KOPT-K1 (cell line): ENCODE data around the gene AFP.

Experiments
- H3K27ac ChIP-seq: fragments of 200-600 bp; sonication (generic); 2 replicates; pipeline ENCODE4 v1.5.1; 2016; ENCODE audit warnings: antibody characterized with exemption, mild to moderate bottlenecking, low read depth, low read length; ENCODE audit not compliant: poor library complexity, severe bottlenecking
- H3K36me3 ChIP-seq: fragments of 200-600 bp; sonication (generic); 2 replicates; pipeline ENCODE4 v1.5.1; 2017; ENCODE audit warnings: antibody characterized with exemption, mild to moderate bottlenecking, low read length, moderate library complexity; ENCODE audit not compliant: insufficient read depth
- H3K9me3 ChIP-seq: fragments of 200-600 bp; sonication (generic); 2 replicates; pipeline ENCODE4 v1.5.1; 2017; ENCODE audit warnings: antibody characterized with exemption, low read length, mild to moderate bottlenecking; ENCODE audit not compliant: insufficient read depth, poor library complexity, severe bottlenecking

AFP gene

GRCh38 chr4:73501664-73502265 lies 65.7 kb downstream of the AFP start:
- H3K36me3 ChIP-seq, result no peaks in the 10 kb centered on the region
- no peak overlapping the region for H3K27ac ChIP-seq
- no peaks in the 10 kb centered on the region for H3K9me3 ChIP-seq

- H3K9me3 ChIP-seq, result no peaks in the 10 kb centered on the region
- H3K27ac ChIP-seq, result no peak overlapping the region
- no peaks in the 10 kb centered on the region for H3K36me3 ChIP-seq
These were observed 69.5 kb downstream of the AFP start for GRCh38 chr4:73505567-73505966.
